Right lobe of liver (tissue), 6 donors: ENCODE data around the gene TPST2. TPM values are rescaled to one million over a fixed set of nuclear protein-coding genes. Genes with fewer than 3 reads are reported as not detected.

Experiments used
- ATAC-seq, 4 donors: fragments of 200-7000 bp; cut with Tn5 transposase; one replicate each; pipeline ENCODE4 v1.9.1; 2020; ENCODE audit warnings: mild to moderate bottlenecking in 4 of 4, moderate library complexity in 4 of 4
- DNase-seq, 3 donors: peaks; one replicate each; pipeline ENCODE4 v3.0.0-alpha.2; 2020
- H3K27ac ChIP-seq, 3 donors: fragments of 200-600 bp; one replicate each; pipeline ENCODE4 v1.8.0; 2022
- H3K27me3 ChIP-seq, 2 donors: fragments of 200-600 bp; one replicate each; pipeline ENCODE4 v1.8.0; 2022
- H3K36me3 ChIP-seq, 4 donors: fragments of 200-600 bp; sonication (generic) in 1 of 4; one replicate each; pipeline versions ENCODE4 v1.5.1 to v1.8.0; 2017 to 2022; ENCODE audit warnings: control low read depth in 1 of 4
- H3K4me1 ChIP-seq, 4 donors: fragments of 200-600 bp; sonication (generic) in 1 of 4; one replicate each; pipeline versions ENCODE4 v1.5.1 to v1.8.0; 2017 to 2022; ENCODE audit warnings: control low read depth in 1 of 4
- H3K4me3 ChIP-seq, 3 donors: fragments of 200-600 bp; one replicate each; pipeline ENCODE4 v1.8.0; 2022
- H3K9me3 ChIP-seq, 4 donors: fragments of 200-600 bp; sonication (generic) in 1 of 4; one replicate each; pipeline versions ENCODE4 v1.5.1 to v1.8.0; 2017 to 2022; ENCODE audit warnings: control low read depth in 1 of 4
- CTCF ChIP-seq, 4 donors: fragments of 200-600 bp in 3 of 4; fragments of 450-650 bp in 1 of 4; IDR thresholded peaks; one replicate each; pipeline versions ENCODE4 v1.5.1 to v1.8.0; 2016 to 2022; ENCODE audit warnings: antibody characterized with exemption in 4 of 4, mild to moderate bottlenecking in 2 of 4
- POLR2A ChIP-seq: fragments of 450-650 bp; IDR thresholded peaks from one replicate; pipeline ENCODE4 v1.6.1; 2017; ENCODE audit warnings: antibody characterized with exemption, mild to moderate bottlenecking
- WGBS: methylation state at CpG from one replicate; pipeline ENCODE4 v1.1.6; 2018; ENCODE audit warnings: low coverage, low lambda C conversion rate; ENCODE audit not compliant: insufficient coverage; ENCODE audit errors: missing lambda C conversion rate; 5-methylcytosine and 5-hydroxymethylcytosine counted together
- intact Hi-C, 2 donors: fragments of 100-400 bp; cut with DNase I; formaldehyde crosslinking; loops; one replicate each; pipeline versions ENCODE4 v1.11.2 to v1.14.1; 2022
- total RNA-seq, 6 experiments: library from RNA; depleted of rRNA in 2 of 6; stranded (reverse); fragments of >200 nt in 2 of 6; fragmentation: NEBNext Ultra II Directional in 3 of 6; extraction: Animal tissue kit (Norgen Biotek cat#: 25700) in 3 of 6; gene quantifications; one replicate each; pipeline versions ENCODE4 v1.1.0 to v1.2.4, GENCODE V29; 2016 to 2023
- donor health status: DM: no; HTN: yes; CAD: no.
- donor health status: DM: no; HTN: no; CAD: no.
- donor health status: DM: no; HTN: no; CAD: no.
- donor health status: DM: no; HTN: yes; CAD: no.
- donor health status: DM: no; HTN: yes; CAD: no.

The TPST2 gene
- total RNA-seq, 6 experiments from 2014 or later: 53.2 to 117 (median 66.9) TPM

- no peak for TF ChIP-seq POLR2A
- no peak for TF ChIP-seq CTCF (IDR thresholded peaks at IDR 0.05)
- WGBS: 6% methylated on average over 6 of the region's 6 CpGs
- no peak for DNase-seq
- peak overlapping the region; percentile 96 to 99 (median 96) for H3K4me3 ChIP-seq
- H3K9me3 ChIP-seq: no peaks in the 10 kb centered on the region
- no peaks in the 10 kb centered on the region for H3K27me3 ChIP-seq
- peaks cover 0 to 20% (median 0%) of the 10 kb centered on the region in 4 donors for H3K36me3 ChIP-seq
- ATAC-seq: no peak
- H3K27ac ChIP-seq: peak overlapping the region in 2 of 3 donors; percentile 96 to 97
- intact Hi-C loops: no loop called here
- H3K4me1 ChIP-seq: peaks cover 0 to 27% (median 7%) of the 10 kb centered on the region in 4 donors
Observed at GRCh38 chr22:26484360-26484706, 105.6 kb downstream of the TPST2 start.

GRCh38 chr22:26483439-26484359, 106.2 kb downstream of the TPST2 start, which contains the start of the genes HPS4 and SRRD:
TSS of gene HPS4 (minus strand) at chr22:26483783. CDS start at chr22:26481762, 2,021 bp downstream.
TSS of gene SRRD (plus strand) at chr22:26483877. CDS start at chr22:26483891, 14 bp downstream.
- WGBS: 4% methylated on average over 8 of the region's 85 CpGs
- H3K27me3 ChIP-seq: no peaks in the 10 kb centered on the region
- ATAC-seq: peak; percentile 88 to 92 (median 92)
- intact Hi-C loops: no loop called here
- no peaks in the 10 kb centered on the region for H3K9me3 ChIP-seq
- DNase-seq: peak; percentile 92 to 93 (median 93)
- TF ChIP-seq CTCF (IDR thresholded peaks at IDR 0.05) (no peak), POLR2A (peak; percentile 91)
- peak within 1 kb of the TSS; percentile 96 to 99 (median 96) for H3K4me3 ChIP-seq
- H3K27ac ChIP-seq: peak within 1 kb of the TSS; percentile 94 to 97 (median 96)
- H3K36me3 ChIP-seq: peaks cover 0 to 16% (median 0%) of the 10 kb centered on the region in 4 donors
- H3K4me1 ChIP-seq: peaks cover 0 to 33% (median 10%) of the 10 kb centered on the region in 4 donors

GRCh38 chr22:26483043-26483438, 106.9 kb downstream of the TPST2 start:
- H3K4me3 ChIP-seq: peak overlapping the region; percentile 96 to 99 (median 96)
- ATAC-seq: peak in 2 of 4 donors; percentile 5 to 11
- TF ChIP-seq CTCF (IDR thresholded peaks at IDR 0.05) (no peak), POLR2A (no peak)
- no peaks in the 10 kb centered on the region for H3K9me3 ChIP-seq
- 9% methylated on average over 7 of the region's 7 CpGs for WGBS
- peak overlapping the region; percentile 94 to 97 (median 96) for H3K27ac ChIP-seq
- no peak for DNase-seq
- peaks cover 0 to 34% (median 10%) of the 10 kb centered on the region in 4 donors for H3K4me1 ChIP-seq
- H3K27me3 ChIP-seq: no peaks in the 10 kb centered on the region
- H3K36me3 ChIP-seq: peaks cover 0 to 10% (median 0%) of the 10 kb centered on the region in 4 donors
- intact Hi-C loops: no loop called here

- TF ChIP-seq POLR2A (no peak), CTCF (IDR thresholded peaks at IDR 0.05) (no peak)
- Histone ChIP-seq H3K4me1 (peaks cover 0 to 34% (median 10%) of the 10 kb centered on the region in 4 donors), H3K9me3 (no peaks in the 10 kb centered on the region), H3K36me3 (peaks cover 0 to 10% (median under 1%) of the 10 kb centered on the region in 4 donors), H3K4me3 (no peak overlapping the region), H3K27ac (no peak overlapping the region), H3K27me3 (no peaks in the 10 kb centered on the region)
- no peak for DNase-seq
- intact Hi-C loops: no loop called here
- 36% methylated on average over 5 of the region's 5 CpGs for WGBS
- ATAC-seq: no peak
Observed at GRCh38 chr22:26482161-26482560, 107.8 kb downstream of the TPST2 start.
